ENCODE data around the gene CCDC107. TPM values are rescaled to one million over a fixed set of nuclear protein-coding genes. Genes with fewer than 3 reads are reported as not detected.
A peak's percentile ranks its signal among the peaks of the same experiment; 100 is the strongest.

Gene CCDC107
- total and polyA plus RNA-seq, 9 of the 15 experiments (the other 6 are each of a cell fraction or from before 2014, with no cell fraction given): 0.35 to 11.3 (median 6.9) TPM; not detected in 1

DNA sequence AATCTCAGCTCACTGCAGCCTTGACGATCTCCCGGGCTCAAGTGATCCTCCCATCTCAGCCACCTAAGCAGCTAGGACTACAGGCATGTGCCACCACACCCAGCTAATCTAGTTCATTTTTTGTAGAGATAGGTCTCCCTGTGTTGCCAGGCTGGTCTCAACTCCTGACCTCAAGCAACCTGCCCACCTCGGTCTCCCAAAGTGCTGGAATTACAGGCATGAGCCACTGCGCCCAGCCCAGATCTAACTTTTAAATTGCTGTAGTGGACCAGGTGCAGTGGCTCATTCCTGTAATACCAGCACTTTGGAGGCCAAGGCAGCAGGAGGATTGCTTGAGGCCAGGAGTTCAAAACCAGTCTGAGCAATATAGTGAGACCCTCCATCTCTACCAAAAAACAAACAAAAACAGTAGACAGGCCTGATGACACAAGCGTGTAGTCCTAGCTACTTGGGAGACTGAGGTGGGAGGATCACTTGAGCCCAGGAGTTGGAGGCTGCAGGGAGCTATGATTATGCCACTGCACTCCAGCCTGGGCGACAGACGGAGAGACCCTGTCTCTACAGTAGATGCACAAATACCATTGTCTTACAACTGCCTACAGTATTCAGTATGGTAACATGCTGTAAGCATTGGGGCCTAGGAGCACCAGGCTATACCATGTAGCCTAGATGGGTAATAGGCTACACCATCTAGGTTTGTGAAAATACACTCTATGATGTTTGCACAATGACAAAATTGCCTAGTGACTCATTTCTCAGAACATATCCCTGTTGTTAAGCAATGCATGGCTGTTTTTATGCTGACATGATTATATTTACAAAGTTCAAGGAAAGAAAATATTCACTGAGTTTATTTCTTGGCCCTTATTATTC is 5.9 kb upstream of the CCDC107 start (continued):
- TF ChIP-seq CEBPG (CRISPR knock-in tag; IDR thresholded peaks at IDR 0.05): no peak
- TF ChIP-seq CEBPG (tag; conservative IDR thresholded peaks at IDR 0.05 in 1 of 2, IDR thresholded peaks at IDR 0.05 in 1 of 2): peak in 1 of 2 experiments; percentile 64; a peak in 1 of 4 replicates
- TF ChIP-seq, protein P1, sequence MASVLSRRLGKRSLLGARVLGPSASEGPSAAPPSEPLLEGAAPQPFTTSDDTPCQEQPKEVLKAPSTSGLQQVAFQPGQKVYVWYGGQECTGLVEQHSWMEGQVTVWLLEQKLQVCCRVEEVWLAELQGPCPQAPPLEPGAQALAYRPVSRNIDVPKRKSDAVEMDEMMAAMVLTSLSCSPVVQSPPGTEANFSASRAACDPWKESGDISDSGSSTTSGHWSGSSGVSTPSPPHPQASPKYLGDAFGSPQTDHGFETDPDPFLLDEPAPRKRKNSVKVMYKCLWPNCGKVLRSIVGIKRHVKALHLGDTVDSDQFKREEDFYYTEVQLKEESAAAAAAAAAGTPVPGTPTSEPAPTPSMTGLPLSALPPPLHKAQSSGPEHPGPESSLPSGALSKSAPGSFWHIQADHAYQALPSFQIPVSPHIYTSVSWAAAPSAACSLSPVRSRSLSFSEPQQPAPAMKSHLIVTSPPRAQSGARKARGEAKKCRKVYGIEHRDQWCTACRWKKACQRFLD (CRISPR knock-in tag; IDR thresholded peaks at IDR 0.05): no peak
- no peak for TF ChIP-seq GATA2 (CRISPR knock-in tag; IDR thresholded peaks at IDR 0.05)
- TF ChIP-seq, protein P2, sequence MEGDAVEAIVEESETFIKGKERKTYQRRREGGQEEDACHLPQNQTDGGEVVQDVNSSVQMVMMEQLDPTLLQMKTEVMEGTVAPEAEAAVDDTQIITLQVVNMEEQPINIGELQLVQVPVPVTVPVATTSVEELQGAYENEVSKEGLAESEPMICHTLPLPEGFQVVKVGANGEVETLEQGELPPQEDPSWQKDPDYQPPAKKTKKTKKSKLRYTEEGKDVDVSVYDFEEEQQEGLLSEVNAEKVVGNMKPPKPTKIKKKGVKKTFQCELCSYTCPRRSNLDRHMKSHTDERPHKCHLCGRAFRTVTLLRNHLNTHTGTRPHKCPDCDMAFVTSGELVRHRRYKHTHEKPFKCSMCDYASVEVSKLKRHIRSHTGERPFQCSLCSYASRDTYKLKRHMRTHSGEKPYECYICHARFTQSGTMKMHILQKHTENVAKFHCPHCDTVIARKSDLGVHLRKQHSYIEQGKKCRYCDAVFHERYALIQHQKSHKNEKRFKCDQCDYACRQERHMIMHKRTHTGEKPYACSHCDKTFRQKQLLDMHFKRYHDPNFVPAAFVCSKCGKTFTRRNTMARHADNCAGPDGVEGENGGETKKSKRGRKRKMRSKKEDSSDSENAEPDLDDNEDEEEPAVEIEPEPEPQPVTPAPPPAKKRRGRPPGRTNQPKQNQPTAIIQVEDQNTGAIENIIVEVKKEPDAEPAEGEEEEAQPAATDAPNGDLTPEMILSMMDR (IDR thresholded peaks at IDR 0.05 in 2 of 3, conservative IDR thresholded peaks at IDR 0.05 in 1 of 3; ENCODE audit: insufficient read depth in 2 of 3, low read depth in 1 of 3, low read length in 3 of 3): no peak

DNA sequence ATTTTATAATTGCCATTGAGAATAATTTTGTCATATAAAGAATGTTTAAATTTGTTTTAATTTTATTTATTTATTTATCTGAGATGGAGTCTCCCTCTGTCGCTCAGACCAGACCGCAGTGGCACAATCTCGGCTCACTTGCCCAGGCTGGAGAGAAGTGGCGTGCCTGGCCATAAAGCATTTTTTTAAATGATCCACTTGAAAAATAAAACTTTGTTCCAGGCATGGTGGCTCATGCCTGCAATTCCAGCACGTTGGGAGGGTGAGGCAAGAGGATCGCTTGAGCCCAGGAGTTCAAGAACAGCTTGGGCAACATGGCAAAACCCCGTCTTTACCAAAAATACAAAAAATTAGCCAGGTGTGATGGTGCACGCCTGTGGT is 5.3 kb upstream of the CCDC107 start:
- 73% methylated on average over 5 of the region's 8 CpGs for WGBS (ENCODE audit: insufficient coverage, low coverage, missing lambda C conversion rate)
- BruUV-seq (replicated peaks): no TSS peak
- CTCF ChIA-PET (ENCODE audit: low intra/inter-chr PET ratio): no interaction called here
- H2AFZ ChIP-seq (ENCODE audit: low read depth, low read length): no peak overlapping the region
- intact Hi-C loops (cut with micrococcal nuclease): no loop called here
- no peak for ATAC-seq
- POLR2A ChIA-PET: interaction anchor here (0.6 kb wide), 1 partner anchor 168 kb away, joined by 3 read pairs; no protein-coding TSS in a partner anchor
- H3K27me3 ChIP-seq (ENCODE audit: control insufficient read depth in 2 of 2, insufficient read depth in 2 of 2, low read length in 2 of 2): no peaks in the 10 kb centered on the region
- FAIRE-seq: no peak
- H3K9ac ChIP-seq (ENCODE audit: insufficient read depth in 1 of 2, low read depth in 2 of 2, low read length in 2 of 2): no peak overlapping the region
- TF ChIP-seq FOSL1 (tag; conservative IDR thresholded peaks at IDR 0.05) (0 out of 2 replicates have a peak, but pooled peaks have one; percentile 2), PKNOX1 (IDR thresholded peaks at IDR 0.05) (no peak)
- H3K4me2 ChIP-seq (ENCODE audit: insufficient read depth, low read length): no peak overlapping the region
- no peak overlapping the region for H3K4me3 ChIP-seq
- H3K27ac ChIP-seq (ENCODE audit: extremely low read depth, low read depth, low read length): no peak overlapping the region
- in situ Hi-C loops (cut with MboI): no loop called here
- peaks cover 27 to 31% of the 10 kb centered on the region in 2 experiments for H3K4me1 ChIP-seq (replicated peaks in 1 of 2; ENCODE audit: control insufficient read depth in 2 of 2, insufficient read depth in 2 of 2, low read length in 2 of 2)
- no peaks in the 10 kb centered on the region for H3K9me1 ChIP-seq (ENCODE audit: control insufficient read depth, insufficient read depth, low read length)
- no peaks in the 10 kb centered on the region for H4K20me1 ChIP-seq (replicated peaks; ENCODE audit: control insufficient read depth, insufficient read depth, low read length)
- no peaks in the 10 kb centered on the region for H3K36me3 ChIP-seq (ENCODE audit: control insufficient read depth, insufficient read depth, low read length)
- H3K9me3 ChIP-seq (replicated peaks; ENCODE audit: control insufficient read depth, insufficient read depth, low read depth, low read length): no peaks in the 10 kb centered on the region
- H3K79me2 ChIP-seq (ENCODE audit: control insufficient read depth, insufficient read depth, low read length): no peaks in the 10 kb centered on the region
- DNase-seq (ENCODE audit: extremely low read depth in 1 of 4, low spot score in 3 of 4): no peak

All from K562 (cell line).